Testis (tissue), 3 donors: Measurements from ENCODE around the gene FAR1. TPM values are rescaled to one million over a fixed set of nuclear protein-coding genes. Genes with fewer than 3 reads are reported as not detected.

Experiments
- DNase-seq: peaks from one replicate; pipeline ENCODE4 v3.0.0-alpha.2; 2019
- H3K27ac ChIP-seq, 2 donors: fragments of 200-600 bp; sonication (generic); one replicate each; pipeline ENCODE4 v1.5.1; 2019
- H3K27me3 ChIP-seq: fragments of 200-600 bp; sonication (generic); one replicate; pipeline ENCODE4 v1.5.1; 2019
- H3K36me3 ChIP-seq: fragments of 200-600 bp; sonication (generic); one replicate; pipeline ENCODE4 v1.5.1; 2017; ENCODE audit warnings: low read depth; ENCODE audit errors: missing control alignments
- H3K4me1 ChIP-seq: fragments of 200-600 bp; sonication (generic); one replicate; pipeline ENCODE4 v1.5.1; 2019
- H3K4me3 ChIP-seq, 2 donors: fragments of 200-600 bp; sonication (generic); one replicate each; pipeline ENCODE4 v1.5.1; 2017 to 2019
- H3K9me3 ChIP-seq: fragments of 200-600 bp; sonication (generic); one replicate; pipeline ENCODE4 v1.5.1; 2017
- CTCF ChIP-seq, 3 experiments: fragments of 450-650 bp in 2 of 3; fragments of 200-600 bp in 1 of 3; sonication (generic) in 1 of 3; IDR thresholded peaks; one replicate each; pipeline ENCODE4 v1.5.1; 2016 to 2019; ENCODE audit warnings: antibody characterized with exemption in 3 of 3, mild to moderate bottlenecking in 2 of 3, moderate library complexity in 1 of 3
- POLR2A ChIP-seq: fragments of 450-650 bp; IDR thresholded peaks from one replicate; pipeline ENCODE4 v1.6.1; 2017; ENCODE audit warnings: antibody characterized with exemption, mild to moderate bottlenecking, moderate library complexity
- WGBS, 2 donors: methylation state at CpG; one replicate each; pipeline ENCODE4 v1.1.5; 2018; 5-methylcytosine and 5-hydroxymethylcytosine counted together
- intact Hi-C: fragments of 100-400 bp; cut with DNase I; formaldehyde crosslinking; loops from one replicate; pipeline ENCODE4 v1.15.1; 2023; ENCODE audit warnings: low total_unique reads
- polyA plus RNA-seq: library from polyadenylated mRNA; stranded (reverse); fragments of 350-450 nt; fragmentation: Illumina TruSeq; extraction: RNeasy Lipid Tissue Mini Kit (QIAGEN cat#74804); gene quantifications from one replicate; pipeline ENCODE4 v1.2.3, GENCODE V29; 2014; ENCODE audit warnings: low read depth, low replicate concordance; ENCODE audit not compliant: insufficient read depth
- total RNA-seq, 2 donors: library from RNA; depleted of rRNA; stranded (reverse); fragments of >200 nt; gene quantifications; one replicate each; pipeline ENCODE4 v1.2.3, GENCODE V29; 2016

Gene FAR1
- total and polyA plus RNA-seq, 3 donors from 2014 or later, result 33.8 to 65.6 (median 52.9) TPM

DNA sequence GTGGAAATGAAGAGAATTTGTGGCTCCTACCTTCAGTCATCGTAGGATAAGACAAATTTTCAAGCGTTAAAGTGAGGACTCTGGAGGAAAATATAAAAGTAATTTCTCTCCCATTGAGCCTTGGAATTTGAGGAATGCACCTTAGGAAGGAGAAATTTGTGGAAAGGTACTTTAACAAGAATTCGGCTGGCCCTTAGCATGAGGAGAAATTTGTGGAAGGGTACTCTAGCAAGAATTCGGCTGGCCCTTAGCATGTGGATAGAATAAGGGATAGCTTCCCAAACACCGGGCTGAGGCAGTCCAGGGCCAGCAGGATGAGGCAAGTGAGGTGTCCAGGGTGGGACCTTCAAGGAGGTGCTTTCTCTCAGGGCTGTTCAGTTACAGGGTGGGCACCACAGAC is 33.2 kb upstream of the FAR1 start:
- Histone ChIP-seq H3K27me3 (no peaks in the 10 kb centered on the region), H3K4me1 (no peaks in the 10 kb centered on the region), H3K27ac (no peak overlapping the region), H3K4me3 (no peak overlapping the region), H3K36me3 (no peaks in the 10 kb centered on the region), H3K9me3 (no peaks in the 10 kb centered on the region)
- intact Hi-C loops, result no loop called here
- TF ChIP-seq CTCF (IDR thresholded peaks at IDR 0.05) (no peak), POLR2A (no peak)
- WGBS, 2 donors, result 80 to 81% methylated on average over 5 of the region's 5 CpGs
- DNase-seq, result no peak

DNA sequence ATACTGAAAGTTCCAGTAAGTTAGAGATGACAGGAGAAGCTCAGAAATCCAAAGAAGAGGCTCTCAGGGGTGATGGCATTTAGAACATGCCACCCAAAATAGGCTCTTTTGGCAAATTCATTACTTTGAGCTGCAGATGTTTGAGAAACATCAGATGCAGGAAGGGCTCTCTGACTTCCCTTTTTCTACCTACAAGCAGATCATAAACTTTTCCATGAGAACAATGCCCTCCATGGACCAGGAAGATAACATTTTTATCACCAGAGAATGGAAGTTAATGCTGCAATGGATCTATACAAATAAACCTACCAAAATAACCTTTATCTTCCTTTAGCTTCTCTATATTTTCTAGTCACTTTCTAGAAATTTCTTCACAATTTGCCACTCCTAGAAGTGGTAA is 32.7 kb upstream of the FAR1 start:
- H3K27ac ChIP-seq, result no peak overlapping the region
- DNase-seq, result no peak
- no peaks in the 10 kb centered on the region for H3K36me3 ChIP-seq
- no peak overlapping the region for H3K4me3 ChIP-seq
- no peaks in the 10 kb centered on the region for H3K27me3 ChIP-seq
- H3K9me3 ChIP-seq, result no peaks in the 10 kb centered on the region
- no peaks in the 10 kb centered on the region for H3K4me1 ChIP-seq
- intact Hi-C loops, result no loop called here
- TF ChIP-seq POLR2A, result no peak
- no peak for TF ChIP-seq CTCF (IDR thresholded peaks at IDR 0.05)

DNA sequence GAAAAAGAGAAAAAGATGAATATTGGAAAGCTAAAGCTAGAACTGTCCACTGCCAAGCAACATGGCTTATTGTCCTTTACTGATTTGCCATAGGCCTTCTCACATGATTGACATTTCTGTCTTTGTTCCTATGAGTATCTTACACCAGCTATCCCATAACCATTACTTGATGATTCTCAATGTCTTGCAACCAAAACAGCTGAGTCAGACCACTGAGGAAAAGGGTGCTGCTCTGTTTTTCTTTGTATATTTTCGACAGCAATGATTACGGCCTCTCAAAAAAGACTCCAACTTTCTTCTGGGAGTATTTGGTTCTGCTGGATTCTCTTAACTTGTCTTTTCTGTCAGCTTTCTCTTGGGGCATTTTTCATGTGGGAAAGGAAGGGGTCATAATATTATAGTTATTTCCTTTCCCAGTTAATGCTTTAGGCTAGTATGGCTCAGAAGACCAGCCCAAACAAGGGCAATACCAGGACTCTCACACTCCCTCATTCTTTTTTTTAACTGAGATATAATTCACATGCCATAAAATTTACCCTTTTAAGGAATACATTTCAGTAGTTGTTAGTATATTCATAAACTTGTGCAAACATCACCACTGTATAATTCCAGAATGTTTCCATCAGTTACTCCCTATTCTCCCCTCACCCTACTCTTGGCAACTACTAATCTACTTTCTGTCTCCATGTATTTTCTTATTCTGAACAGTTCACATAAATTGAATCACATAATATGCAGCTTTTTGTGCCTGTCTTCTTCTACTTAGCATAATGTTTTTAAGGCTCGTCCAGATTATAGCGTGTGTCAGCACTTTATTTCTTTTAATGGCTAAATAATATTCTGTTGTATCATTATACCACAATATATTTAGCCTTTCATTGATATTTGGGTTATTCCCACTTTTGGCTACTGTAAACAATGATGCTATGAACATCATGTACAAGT is 31.1 kb upstream of the FAR1 start:
- H3K4me3 ChIP-seq, result no peak overlapping the region
- H3K4me1 ChIP-seq, result no peaks in the 10 kb centered on the region
- no peak for DNase-seq
- intact Hi-C loops, result no loop called here
- WGBS, 2 donors, result 81 to 90% methylated on average over 4 of the region's 4 CpGs
- TF ChIP-seq POLR2A, result no peak
- no peaks in the 10 kb centered on the region for H3K36me3 ChIP-seq
- H3K27ac ChIP-seq, result no peak overlapping the region
- H3K9me3 ChIP-seq, result no peaks in the 10 kb centered on the region
- no peaks in the 10 kb centered on the region for H3K27me3 ChIP-seq

GRCh38 chr11:13638422-13638821 is 30.0 kb upstream of the FAR1 start:
- Histone ChIP-seq H3K27me3 (no peaks in the 10 kb centered on the region), H3K4me1 (no peaks in the 10 kb centered on the region), H3K27ac (no peak overlapping the region), H3K9me3 (no peaks in the 10 kb centered on the region), H3K4me3 (no peak overlapping the region), H3K36me3 (no peaks in the 10 kb centered on the region)
- intact Hi-C loops, result no loop called here
- no peak for DNase-seq
- no peak for TF ChIP-seq CTCF (IDR thresholded peaks at IDR 0.05)

DNA sequence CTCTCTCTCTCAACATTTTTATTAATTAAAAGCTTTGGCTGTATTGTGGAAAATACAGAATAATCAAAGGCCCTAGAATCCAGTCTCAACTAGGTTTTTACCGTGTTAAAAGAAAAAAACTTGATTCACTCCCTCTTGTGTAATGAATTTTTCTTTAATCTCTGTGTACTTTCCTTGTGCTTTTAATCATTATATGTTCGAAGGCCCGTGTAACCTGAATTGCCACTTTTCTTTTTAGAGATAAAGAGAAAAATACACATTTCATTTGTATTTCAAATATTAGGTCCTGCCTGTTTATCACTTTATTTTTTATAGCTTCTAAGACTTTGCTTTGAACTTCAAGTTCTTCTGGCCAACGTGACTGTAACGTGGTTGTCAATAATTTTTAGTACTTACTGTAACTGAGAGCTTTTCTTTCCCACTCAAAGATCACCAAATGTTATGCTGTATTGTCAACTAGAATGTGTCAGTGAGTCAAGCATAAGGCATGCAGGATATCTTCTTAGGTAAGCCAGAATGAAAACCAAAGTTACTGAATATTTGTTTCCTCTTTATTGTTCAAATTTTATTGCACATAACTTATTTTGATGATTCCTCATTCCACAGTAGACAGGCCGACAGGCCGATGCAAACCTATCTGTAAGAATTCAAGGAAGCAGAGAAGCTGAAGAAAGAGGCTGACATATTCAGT is 23.3 kb upstream of the FAR1 start:
- Histone ChIP-seq H3K4me3 (no peak overlapping the region), H3K36me3 (no peaks in the 10 kb centered on the region), H3K27ac (no peak overlapping the region), H3K4me1 (no peaks in the 10 kb centered on the region), H3K27me3 (no peaks in the 10 kb centered on the region), H3K9me3 (no peaks in the 10 kb centered on the region)
- intact Hi-C loops, result no loop called here
- WGBS, 2 donors, result 79 to 84% methylated on average over 7 of the region's 7 CpGs
- DNase-seq, result no peak
- no peak for TF ChIP-seq POLR2A
- no peak for TF ChIP-seq CTCF (IDR thresholded peaks at IDR 0.05)
